ENCODE results near the gene NSMCE1.

GRCh38 chr16:27269300-27270150 lies 953 bp upstream of the NSMCE1 start:
- no peak for TF ChIP-seq POLR2A (IDR thresholded peaks at IDR 0.05; ENCODE audit: low read length)
- TF ChIP-seq GATA1 (IDR thresholded peaks at IDR 0.05; ENCODE audit: low read depth, low read length), result no peak
